ENCODE measurements around the gene LRRK1. TPM values are rescaled to one million over a fixed set of nuclear protein-coding genes. Genes with fewer than 3 reads are reported as not detected.

LRRK1 gene
- total RNA-seq, 1 donor from 2014 or later, result 4.8 TPM

DNA sequence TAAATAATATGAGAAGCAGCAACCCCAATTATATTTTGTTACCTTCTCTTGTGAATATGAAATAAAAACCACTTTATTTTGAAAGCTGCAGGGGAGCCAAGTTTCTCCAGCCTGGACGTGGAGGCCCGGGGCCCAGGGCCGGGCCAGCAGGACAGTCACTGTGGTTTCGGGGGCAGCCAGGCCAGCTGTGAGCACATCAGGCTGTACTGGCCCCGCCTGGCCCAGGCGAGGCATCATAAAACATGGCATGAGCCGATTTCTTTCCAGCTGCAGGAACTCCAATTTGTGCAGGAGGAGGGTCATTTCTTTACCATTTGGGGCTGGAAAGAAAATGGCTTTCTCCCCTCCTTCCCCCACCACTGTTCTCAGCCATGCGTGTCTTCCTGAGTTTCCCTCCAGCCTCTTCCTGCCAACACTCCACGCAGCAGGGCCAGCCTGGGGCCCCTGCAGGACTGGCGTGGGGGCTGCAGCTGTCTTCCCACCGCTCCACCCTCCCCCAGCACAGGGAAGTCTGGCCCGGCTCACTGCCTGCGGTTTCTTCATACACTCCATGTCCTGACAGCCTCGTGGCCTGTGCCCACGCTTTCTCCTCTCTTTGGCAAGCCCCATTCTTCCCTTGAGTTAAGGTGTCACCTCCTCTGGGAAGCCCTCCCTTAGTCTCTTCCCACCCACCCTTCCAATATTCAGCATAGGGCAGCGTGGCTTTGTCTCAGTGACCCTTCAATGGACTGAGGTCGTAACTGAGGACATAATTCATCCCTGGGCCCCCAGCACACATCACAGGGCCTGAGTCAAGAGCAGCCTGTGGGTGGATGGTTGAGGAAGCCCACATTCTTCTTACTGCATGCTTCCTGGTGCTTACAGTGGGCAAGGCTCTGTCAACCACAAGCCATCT, 196.9 kb downstream of the LRRK1 start:
- Mint-ChIP-seq H3K9me3 (ENCODE audit: unreplicated experiment) (no peaks in the 10 kb centered on the region), H3K36me3 (ENCODE audit: low read depth, unreplicated experiment) (no peaks in the 10 kb centered on the region), H3K4me3 (ENCODE audit: unreplicated experiment) (no peak overlapping the region), H3K27ac (ENCODE audit: unreplicated experiment) (no peak overlapping the region), H3K4me1 (ENCODE audit: unreplicated experiment) (peaks cover 9% of the 10 kb centered on the region), H3K27me3 (ENCODE audit: unreplicated experiment) (peaks cover 18% of the 10 kb centered on the region)
- TF ChIP-seq, protein P1, sequence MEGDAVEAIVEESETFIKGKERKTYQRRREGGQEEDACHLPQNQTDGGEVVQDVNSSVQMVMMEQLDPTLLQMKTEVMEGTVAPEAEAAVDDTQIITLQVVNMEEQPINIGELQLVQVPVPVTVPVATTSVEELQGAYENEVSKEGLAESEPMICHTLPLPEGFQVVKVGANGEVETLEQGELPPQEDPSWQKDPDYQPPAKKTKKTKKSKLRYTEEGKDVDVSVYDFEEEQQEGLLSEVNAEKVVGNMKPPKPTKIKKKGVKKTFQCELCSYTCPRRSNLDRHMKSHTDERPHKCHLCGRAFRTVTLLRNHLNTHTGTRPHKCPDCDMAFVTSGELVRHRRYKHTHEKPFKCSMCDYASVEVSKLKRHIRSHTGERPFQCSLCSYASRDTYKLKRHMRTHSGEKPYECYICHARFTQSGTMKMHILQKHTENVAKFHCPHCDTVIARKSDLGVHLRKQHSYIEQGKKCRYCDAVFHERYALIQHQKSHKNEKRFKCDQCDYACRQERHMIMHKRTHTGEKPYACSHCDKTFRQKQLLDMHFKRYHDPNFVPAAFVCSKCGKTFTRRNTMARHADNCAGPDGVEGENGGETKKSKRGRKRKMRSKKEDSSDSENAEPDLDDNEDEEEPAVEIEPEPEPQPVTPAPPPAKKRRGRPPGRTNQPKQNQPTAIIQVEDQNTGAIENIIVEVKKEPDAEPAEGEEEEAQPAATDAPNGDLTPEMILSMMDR (IDR thresholded peaks at IDR 0.05; ENCODE audit: unreplicated experiment), result no peak
- no peak for DNase-seq (ENCODE audit: low spot score)

DNA sequence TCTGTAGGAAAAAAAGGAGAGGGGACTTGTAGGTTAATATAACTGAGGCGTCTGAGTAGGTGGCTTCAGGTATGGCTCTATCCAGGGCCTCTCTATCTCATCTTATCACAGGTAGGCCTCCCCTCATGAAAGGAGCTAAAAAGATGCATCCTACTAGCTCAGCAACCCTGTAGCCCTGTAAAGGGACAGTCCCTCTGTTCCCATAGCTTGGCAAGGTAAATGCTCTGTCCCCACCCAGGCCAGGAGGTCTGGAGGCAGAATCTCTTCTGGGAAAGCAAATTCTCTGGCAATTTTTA, 197.5 kb downstream of the LRRK1 start:
- Mint-ChIP-seq H3K36me3 (ENCODE audit: low read depth, unreplicated experiment) (no peaks in the 10 kb centered on the region), H3K27me3 (ENCODE audit: unreplicated experiment) (peaks cover 16% of the 10 kb centered on the region), H3K4me3 (ENCODE audit: unreplicated experiment) (no peak overlapping the region), H3K9me3 (ENCODE audit: unreplicated experiment) (no peaks in the 10 kb centered on the region), H3K27ac (ENCODE audit: unreplicated experiment) (no peak overlapping the region), H3K4me1 (ENCODE audit: unreplicated experiment) (peaks cover 9% of the 10 kb centered on the region)
- TF ChIP-seq, protein P1 (IDR thresholded peaks at IDR 0.05; ENCODE audit: unreplicated experiment), result no peak
- DNase-seq (ENCODE audit: low spot score), result no peak

- Mint-ChIP-seq H3K4me1 (ENCODE audit: unreplicated experiment) (peaks cover 12% of the 10 kb centered on the region), H3K27me3 (ENCODE audit: unreplicated experiment) (peaks cover 14% of the 10 kb centered on the region), H3K9me3 (ENCODE audit: unreplicated experiment) (no peaks in the 10 kb centered on the region), H3K27ac (ENCODE audit: unreplicated experiment) (no peak overlapping the region), H3K4me3 (ENCODE audit: unreplicated experiment) (no peak overlapping the region), H3K36me3 (ENCODE audit: low read depth, unreplicated experiment) (no peaks in the 10 kb centered on the region)
- no peak for DNase-seq (ENCODE audit: low spot score)
- TF ChIP-seq, protein P1 (IDR thresholded peaks at IDR 0.05; ENCODE audit: unreplicated experiment), result no peak
These were observed 199.0 kb downstream of the LRRK1 start for GRCh38 chr15:101118116-101118515.

GRCh38 chr15:101118615-101119014, 199.5 kb downstream of the LRRK1 start:
- H3K27me3 Mint-ChIP-seq (ENCODE audit: unreplicated experiment), result peaks cover 15% of the 10 kb centered on the region
- DNase-seq (ENCODE audit: low spot score), result no peak
- no peak overlapping the region for H3K4me3 Mint-ChIP-seq (ENCODE audit: unreplicated experiment)
- H3K4me1 Mint-ChIP-seq (ENCODE audit: unreplicated experiment), result peaks cover 12% of the 10 kb centered on the region
- no peaks in the 10 kb centered on the region for H3K9me3 Mint-ChIP-seq (ENCODE audit: unreplicated experiment)
- no peak overlapping the region for H3K27ac Mint-ChIP-seq (ENCODE audit: unreplicated experiment)
- TF ChIP-seq, protein P1 (IDR thresholded peaks at IDR 0.05; ENCODE audit: unreplicated experiment), result no peak
- H3K36me3 Mint-ChIP-seq (ENCODE audit: low read depth, unreplicated experiment), result no peaks in the 10 kb centered on the region

DNA sequence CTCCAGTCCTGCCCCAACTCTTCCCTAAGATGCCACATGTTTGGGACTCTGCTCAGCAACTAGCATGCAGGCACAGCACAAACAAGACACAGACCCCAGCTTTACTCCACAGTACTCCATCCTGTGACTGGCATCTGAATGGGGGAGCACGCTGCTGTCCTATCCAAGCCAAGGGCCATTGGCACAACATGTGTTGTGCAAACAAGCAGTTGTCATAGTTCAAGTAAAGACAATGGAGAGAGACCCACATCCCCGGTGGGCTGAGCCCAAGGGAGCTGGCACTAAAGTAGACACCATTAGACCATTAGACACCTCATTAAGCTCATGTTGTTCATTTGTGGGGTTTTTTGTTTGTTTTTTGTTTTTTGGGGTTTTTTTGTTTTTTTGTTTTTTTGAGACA, 200.0 kb downstream of the LRRK1 start:
- H3K36me3 Mint-ChIP-seq (ENCODE audit: low read depth, unreplicated experiment), result no peaks in the 10 kb centered on the region
- no peak overlapping the region for H3K4me3 Mint-ChIP-seq (ENCODE audit: unreplicated experiment)
- H3K27ac Mint-ChIP-seq (ENCODE audit: unreplicated experiment), result no peak overlapping the region
- TF ChIP-seq, protein P1 (IDR thresholded peaks at IDR 0.05; ENCODE audit: unreplicated experiment), result no peak
- no peak for DNase-seq (ENCODE audit: low spot score)
- H3K27me3 Mint-ChIP-seq (ENCODE audit: unreplicated experiment), result peaks cover 15% of the 10 kb centered on the region
- no peaks in the 10 kb centered on the region for H3K9me3 Mint-ChIP-seq (ENCODE audit: unreplicated experiment)
- peaks cover 11% of the 10 kb centered on the region for H3K4me1 Mint-ChIP-seq (ENCODE audit: unreplicated experiment)

All from endothelial cell (in vitro differentiated cells).